ENCODE results near the gene WFDC8. TPM values are rescaled to one million over a fixed set of nuclear protein-coding genes. Genes with fewer than 3 reads are reported as not detected.

WFDC8 gene
- total RNA-seq, 1 donor from 2014 or later = not detected

DNA sequence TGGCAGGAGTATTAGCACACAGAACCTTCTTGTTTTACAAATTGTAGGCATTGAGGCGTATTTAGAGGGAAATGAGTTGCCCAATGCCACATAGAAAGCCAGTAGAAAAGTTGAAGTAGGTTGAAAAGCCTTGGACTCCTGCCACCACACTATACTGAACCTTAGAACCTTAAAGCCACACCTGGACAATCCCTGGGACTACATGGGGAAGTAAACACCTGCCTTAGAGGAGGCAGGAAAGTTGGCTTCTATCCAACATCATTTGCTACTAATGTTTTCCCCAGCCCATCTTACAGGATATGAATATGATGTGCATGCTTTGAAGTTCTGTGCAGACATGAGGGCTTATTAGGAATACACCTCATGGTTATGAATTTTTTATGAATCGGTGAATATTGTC lies 26.6 kb downstream of the WFDC8 start:
- TF ChIP-seq, protein P1, sequence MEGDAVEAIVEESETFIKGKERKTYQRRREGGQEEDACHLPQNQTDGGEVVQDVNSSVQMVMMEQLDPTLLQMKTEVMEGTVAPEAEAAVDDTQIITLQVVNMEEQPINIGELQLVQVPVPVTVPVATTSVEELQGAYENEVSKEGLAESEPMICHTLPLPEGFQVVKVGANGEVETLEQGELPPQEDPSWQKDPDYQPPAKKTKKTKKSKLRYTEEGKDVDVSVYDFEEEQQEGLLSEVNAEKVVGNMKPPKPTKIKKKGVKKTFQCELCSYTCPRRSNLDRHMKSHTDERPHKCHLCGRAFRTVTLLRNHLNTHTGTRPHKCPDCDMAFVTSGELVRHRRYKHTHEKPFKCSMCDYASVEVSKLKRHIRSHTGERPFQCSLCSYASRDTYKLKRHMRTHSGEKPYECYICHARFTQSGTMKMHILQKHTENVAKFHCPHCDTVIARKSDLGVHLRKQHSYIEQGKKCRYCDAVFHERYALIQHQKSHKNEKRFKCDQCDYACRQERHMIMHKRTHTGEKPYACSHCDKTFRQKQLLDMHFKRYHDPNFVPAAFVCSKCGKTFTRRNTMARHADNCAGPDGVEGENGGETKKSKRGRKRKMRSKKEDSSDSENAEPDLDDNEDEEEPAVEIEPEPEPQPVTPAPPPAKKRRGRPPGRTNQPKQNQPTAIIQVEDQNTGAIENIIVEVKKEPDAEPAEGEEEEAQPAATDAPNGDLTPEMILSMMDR (IDR thresholded peaks at IDR 0.05; ENCODE audit: unreplicated experiment) = no peak
- Mint-ChIP-seq H3K27me3 (peaks cover 4% of the 10 kb centered on the region), H3K27ac (no peak overlapping the region), H3K36me3 (ENCODE audit: insufficient read depth) (no peaks in the 10 kb centered on the region), H3K9me3 (ENCODE audit: low read depth) (peaks cover 3% of the 10 kb centered on the region), H3K4me1 (ENCODE audit: low read depth) (no peaks in the 10 kb centered on the region), H3K4me3 (ENCODE audit: low read depth) (no peak overlapping the region)
- DNase-seq (ENCODE audit: low spot score, unreplicated experiment) = no peak

- no peaks in the 10 kb centered on the region for H3K4me1 Mint-ChIP-seq (ENCODE audit: low read depth)
- H3K27ac Mint-ChIP-seq = no peak overlapping the region
- no peak for DNase-seq (ENCODE audit: low spot score, unreplicated experiment)
- no peak overlapping the region for H3K4me3 Mint-ChIP-seq (ENCODE audit: low read depth)
- peaks cover 3% of the 10 kb centered on the region for H3K9me3 Mint-ChIP-seq (ENCODE audit: low read depth)
- no peaks in the 10 kb centered on the region for H3K36me3 Mint-ChIP-seq (ENCODE audit: insufficient read depth)
- TF ChIP-seq, protein P1 (IDR thresholded peaks at IDR 0.05; ENCODE audit: unreplicated experiment) = no peak
- peaks cover 9% of the 10 kb centered on the region for H3K27me3 Mint-ChIP-seq
Measured at GRCh38 chr20:45550765-45551164, 28.3 kb downstream of the WFDC8 start.

DNA sequence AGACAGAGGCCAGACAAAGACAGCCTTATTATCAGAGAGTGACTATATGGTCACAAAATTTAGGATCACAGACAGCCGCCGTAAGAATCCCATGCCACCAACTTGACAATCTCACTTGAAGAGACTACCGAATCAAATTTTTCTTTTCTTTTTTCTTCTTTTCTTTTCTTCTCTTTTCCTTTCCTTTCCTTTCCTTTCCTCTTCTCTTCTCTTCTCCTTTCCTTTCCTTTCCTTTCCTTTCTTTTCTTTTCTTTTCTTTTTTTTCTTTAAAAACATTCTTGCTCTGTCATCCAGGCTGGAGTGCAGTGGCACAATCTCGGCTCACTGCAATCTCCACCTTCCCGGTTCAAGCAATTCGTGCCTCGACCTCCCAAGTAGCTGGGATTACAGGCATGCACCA lies 30.7 kb downstream of the WFDC8 start:
- no peaks in the 10 kb centered on the region for H3K36me3 Mint-ChIP-seq (ENCODE audit: insufficient read depth)
- no peak overlapping the region for H3K27ac Mint-ChIP-seq
- H3K4me3 Mint-ChIP-seq (ENCODE audit: low read depth) = no peak overlapping the region
- H3K27me3 Mint-ChIP-seq = peaks cover 25% of the 10 kb centered on the region
- DNase-seq (ENCODE audit: low spot score, unreplicated experiment) = no peak
- no peaks in the 10 kb centered on the region for H3K4me1 Mint-ChIP-seq (ENCODE audit: low read depth)
- TF ChIP-seq, protein P1 (IDR thresholded peaks at IDR 0.05; ENCODE audit: unreplicated experiment) = no peak
- H3K9me3 Mint-ChIP-seq (ENCODE audit: low read depth) = peaks cover 3% of the 10 kb centered on the region

- Mint-ChIP-seq H3K27me3 (peaks cover 27% of the 10 kb centered on the region), H3K4me1 (ENCODE audit: low read depth) (no peaks in the 10 kb centered on the region), H3K27ac (no peak within 1 kb of the TSS), H3K9me3 (ENCODE audit: low read depth) (peaks cover 3% of the 10 kb centered on the region), H3K36me3 (ENCODE audit: insufficient read depth) (no peaks in the 10 kb centered on the region), H3K4me3 (ENCODE audit: low read depth) (no peak within 1 kb of the TSS)
- DNase-seq (ENCODE audit: low spot score, unreplicated experiment) = no peak
- TF ChIP-seq, protein P1 (IDR thresholded peaks at IDR 0.05; ENCODE audit: unreplicated experiment) = no peak
Measured at GRCh38 chr20:45547206-45547770, 31.8 kb downstream of the WFDC8 start, which contains the start of gene EPPIN. Gene EPPIN (minus strand): TSS chr20:45547401. CDS start chr20:45547357, 44 bp downstream.

DNA sequence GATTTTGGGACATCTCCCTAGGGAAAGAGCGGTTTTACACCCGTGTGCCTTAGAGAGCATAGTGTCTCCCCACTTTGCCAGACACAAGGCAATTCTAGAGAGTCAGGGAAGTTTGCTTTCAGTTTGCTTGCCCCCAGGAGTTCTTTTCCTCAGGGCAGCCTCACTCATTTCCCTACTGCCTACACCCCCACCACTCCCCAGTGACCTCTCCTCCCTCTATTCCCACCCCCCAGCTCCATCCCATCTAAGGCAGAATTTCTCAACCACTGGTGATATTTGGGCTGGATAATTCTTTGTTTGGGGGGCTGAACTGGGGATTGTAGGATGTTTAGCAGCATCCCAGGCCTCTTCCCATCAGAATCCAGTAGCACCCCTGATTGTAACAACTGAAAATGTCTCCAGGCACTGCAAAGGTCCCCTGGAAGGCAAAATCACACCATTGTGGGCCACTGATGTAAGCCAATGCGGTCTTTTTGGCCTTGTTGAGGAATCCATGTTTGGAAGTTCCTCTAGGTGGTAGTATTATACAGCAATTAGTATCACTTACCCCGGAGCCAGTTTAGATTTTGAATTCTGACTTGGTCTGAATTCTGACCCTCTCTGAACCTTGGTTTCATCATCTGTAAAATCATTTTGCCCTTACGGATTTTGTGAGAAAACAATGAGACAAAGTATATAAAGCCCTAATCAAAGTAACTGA lies 33.2 kb downstream of the WFDC8 start:
- Mint-ChIP-seq H3K4me1 (ENCODE audit: low read depth) (no peaks in the 10 kb centered on the region), H3K27ac (no peak overlapping the region), H3K4me3 (ENCODE audit: low read depth) (no peak overlapping the region), H3K36me3 (ENCODE audit: insufficient read depth) (no peaks in the 10 kb centered on the region), H3K9me3 (ENCODE audit: low read depth) (peaks cover 3% of the 10 kb centered on the region), H3K27me3 (peaks cover 34% of the 10 kb centered on the region)
- TF ChIP-seq, protein P1 (IDR thresholded peaks at IDR 0.05; ENCODE audit: unreplicated experiment) = peak; percentile 57
- no peak for DNase-seq (ENCODE audit: low spot score, unreplicated experiment)

Measured in progenitor cell of endocrine pancreas (in vitro differentiated cells).